ENCODE results near the gene SCGB1C2. TPM values are rescaled to one million over a fixed set of nuclear protein-coding genes. Genes with fewer than 3 reads are reported as not detected.

Gene SCGB1C2
- total and polyA plus RNA-seq, 2 donors (not counting 3 experiments of a cell fraction or from before 2014, with no cell fraction given) = not detected

GRCh38 chr17:144936-145670 is 7.7 kb downstream of the SCGB1C2 start:
- no peak overlapping the region for H3K4me3 ChIP-seq (replicated peaks in 1 of 3; ENCODE audit: insufficient read depth in 1 of 3, low read depth in 1 of 3, low read length in 3 of 3)
- DNase-seq (ENCODE audit: low read depth, low spot score) (no peak), FAIRE-seq (no peak)
- intact Hi-C loops (cut with micrococcal nuclease) (loop anchor here (5.0 kb wide), 3 partner anchors 262 to 852 kb away; partner anchors contain the start of gene TIMM22), dilution Hi-C loops (cut with MboI; ENCODE audit: extremely low pct_ligation_motif_present, low sequenced_read_pairs) (no loop called here)
- H3K4me2 ChIP-seq (ENCODE audit: insufficient read depth, low read length) = no peak overlapping the region
- H3K4me1 ChIP-seq (ENCODE audit: control insufficient read depth, extremely low read depth, insufficient read depth, low read length) = no peaks in the 10 kb centered on the region
- no peaks in the 10 kb centered on the region for H3K9me3 ChIP-seq (replicated peaks; ENCODE audit: control insufficient read depth, insufficient read depth, low read length)
- no peaks in the 10 kb centered on the region for H4K20me1 ChIP-seq (replicated peaks; ENCODE audit: control insufficient read depth, extremely low read depth, insufficient read depth, low read length)
- no peak overlapping the region for H3K27ac ChIP-seq (ENCODE audit: insufficient read depth, low read depth, low read length)
- POLR2A ChIA-PET = interaction anchor here (0.8 kb wide), 1 partner anchor 241 kb away, joined by 4 read pairs; no protein-coding TSS in a partner anchor
- BruUV-seq (replicated peaks) = no TSS peak
- no peaks in the 10 kb centered on the region for H3K36me3 ChIP-seq (ENCODE audit: control insufficient read depth in 2 of 2, extremely low read depth in 1 of 2, insufficient read depth in 2 of 2, low read length in 2 of 2)
- TF ChIP-seq, protein P1, sequence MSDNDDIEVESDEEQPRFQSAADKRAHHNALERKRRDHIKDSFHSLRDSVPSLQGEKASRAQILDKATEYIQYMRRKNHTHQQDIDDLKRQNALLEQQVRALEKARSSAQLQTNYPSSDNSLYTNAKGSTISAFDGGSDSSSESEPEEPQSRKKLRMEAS (IDR thresholded peaks at IDR 0.05; ENCODE audit: insufficient read depth, insufficient read length) = no peak
- TF ChIP-seq POLR2A (IDR thresholded peaks at IDR 0.05; ENCODE audit: low read depth, low read length) (no peak), POLR2AphosphoS5 (IDR thresholded peaks at IDR 0.05; ENCODE audit: insufficient read depth, low read depth, low read length) (no peak), GATA2 (IDR thresholded peaks at IDR 0.05; ENCODE audit: insufficient read depth, insufficient read length, low read depth, low read length) (no peak), FOS (IDR thresholded peaks at IDR 0.05; ENCODE audit: borderline replicate concordance, insufficient read depth, low read length) (no peak), JUN (IDR thresholded peaks at IDR 0.05; ENCODE audit: borderline replicate concordance, insufficient read depth, insufficient read length, low read depth) (no peak), EZH2 (IDR thresholded peaks at IDR 0.05; ENCODE audit: borderline replicate concordance, low read depth, low read length, severe bottlenecking) (no peak), MYC (IDR thresholded peaks at IDR 0.05; ENCODE audit: low read depth, low read length) (no peak)
- TF ChIP-seq, protein P2, sequence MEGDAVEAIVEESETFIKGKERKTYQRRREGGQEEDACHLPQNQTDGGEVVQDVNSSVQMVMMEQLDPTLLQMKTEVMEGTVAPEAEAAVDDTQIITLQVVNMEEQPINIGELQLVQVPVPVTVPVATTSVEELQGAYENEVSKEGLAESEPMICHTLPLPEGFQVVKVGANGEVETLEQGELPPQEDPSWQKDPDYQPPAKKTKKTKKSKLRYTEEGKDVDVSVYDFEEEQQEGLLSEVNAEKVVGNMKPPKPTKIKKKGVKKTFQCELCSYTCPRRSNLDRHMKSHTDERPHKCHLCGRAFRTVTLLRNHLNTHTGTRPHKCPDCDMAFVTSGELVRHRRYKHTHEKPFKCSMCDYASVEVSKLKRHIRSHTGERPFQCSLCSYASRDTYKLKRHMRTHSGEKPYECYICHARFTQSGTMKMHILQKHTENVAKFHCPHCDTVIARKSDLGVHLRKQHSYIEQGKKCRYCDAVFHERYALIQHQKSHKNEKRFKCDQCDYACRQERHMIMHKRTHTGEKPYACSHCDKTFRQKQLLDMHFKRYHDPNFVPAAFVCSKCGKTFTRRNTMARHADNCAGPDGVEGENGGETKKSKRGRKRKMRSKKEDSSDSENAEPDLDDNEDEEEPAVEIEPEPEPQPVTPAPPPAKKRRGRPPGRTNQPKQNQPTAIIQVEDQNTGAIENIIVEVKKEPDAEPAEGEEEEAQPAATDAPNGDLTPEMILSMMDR (IDR thresholded peaks at IDR 0.05; ENCODE audit: extremely low read depth in 1 of 2, insufficient read depth in 1 of 2, low read depth in 1 of 2, low read length in 2 of 2) = no peak
- H3K27me3 ChIP-seq (ENCODE audit: control insufficient read depth in 2 of 2, insufficient read depth in 2 of 2, low read length in 2 of 2) = no peaks in the 10 kb centered on the region
- H3K79me2 ChIP-seq (ENCODE audit: control insufficient read depth, insufficient read depth, low read length) = no peaks in the 10 kb centered on the region
- H3K9ac ChIP-seq (replicated peaks; ENCODE audit: extremely low read depth, insufficient read depth, low read length) = no peak overlapping the region
- CTCF ChIA-PET = interaction anchor here (0.9 to 3.1 kb wide), 6 partner anchors 9 to 834 kb away, joined by 3 to 20 read pairs (median 4); partner anchors contain the start of gene NXN
- H2AFZ ChIP-seq (ENCODE audit: low read depth, low read length) = no peak overlapping the region
- H3K9me1 ChIP-seq (replicated peaks; ENCODE audit: control insufficient read depth, extremely low read depth, insufficient read depth, low read length) = no peaks in the 10 kb centered on the region
